HG03103 (cell line): ENCODE measurements around the gene MAP1LC3B.

Experiments
- ATAC-seq: cut with Tn5 transposase; IDR thresholded peaks from one replicate; pipeline ENCODE4 v1.9.1; 2021; ENCODE audit warnings: low read depth; ENCODE audit not compliant: unreplicated experiment

Gene MAP1LC3B

GRCh38 chr16:87407511-87408112 is 15.5 kb downstream of the MAP1LC3B start:
- ATAC-seq: no peak

GRCh38 chr16:87409153-87409552 is 17.0 kb downstream of the MAP1LC3B start:
- no peak for ATAC-seq

- no peak for ATAC-seq
Measured at GRCh38 chr16:87409781-87410180, 17.6 kb downstream of the MAP1LC3B start.

GRCh38 chr16:87410530-87410929 is 18.4 kb downstream of the MAP1LC3B start:
- no peak for ATAC-seq

GRCh38 chr16:87410968-87411367 is 18.8 kb downstream of the MAP1LC3B start:
- no peak for ATAC-seq

- ATAC-seq: no peak
Measured at GRCh38 chr16:87411375-87412271, 19.5 kb downstream of the MAP1LC3B start.

- ATAC-seq: no peak
Measured at GRCh38 chr16:87412371-87412995, 20.3 kb downstream of the MAP1LC3B start.

GRCh38 chr16:87412996-87413421 is 20.9 kb downstream of the MAP1LC3B start:
- no peak for ATAC-seq

GRCh38 chr16:87414251-87414680 is 22.1 kb downstream of the MAP1LC3B start:
- ATAC-seq: no peak

- ATAC-seq: no peak
Measured at GRCh38 chr16:87415441-87415840, 23.3 kb downstream of the MAP1LC3B start.

- ATAC-seq: no peak
Measured at GRCh38 chr16:87416826-87417527, 24.8 kb downstream of the MAP1LC3B start.

- ATAC-seq: no peak
Measured at GRCh38 chr16:87417528-87417910, 25.4 kb downstream of the MAP1LC3B start.

GRCh38 chr16:87418216-87418615 is 26.1 kb downstream of the MAP1LC3B start:
- no peak for ATAC-seq

GRCh38 chr16:87418644-87419043 is 26.5 kb downstream of the MAP1LC3B start:
- ATAC-seq: no peak

GRCh38 chr16:87420026-87421002 is 28.2 kb downstream of the MAP1LC3B start:
- ATAC-seq: no peak

GRCh38 chr16:87421003-87421912 is 29.1 kb downstream of the MAP1LC3B start:
- ATAC-seq: no peak

GRCh38 chr16:87422106-87422505 is 30.0 kb downstream of the MAP1LC3B start:
- no peak for ATAC-seq

- no peak for ATAC-seq
Measured at GRCh38 chr16:87423429-87423828, 31.3 kb downstream of the MAP1LC3B start.

GRCh38 chr16:87424266-87424665 is 32.1 kb downstream of the MAP1LC3B start:
- no peak for ATAC-seq
